K562 (cell line): ENCODE measurements around the gene HSPA5. TPM values are rescaled to one million over a fixed set of nuclear protein-coding genes. Genes with fewer than 3 reads are reported as not detected.

ENCODE experiments used
- AFF4 ChIP-seq: sonication (generic); formaldehyde crosslinking; IDR thresholded peaks from 2 replicates; pipeline ENCODE4 v1.8.0; 2023; ENCODE audit warnings: mild to moderate bottlenecking, missing genetic modification reagents
- ATF7 ChIP-seq: fragments of 450-650 bp; IDR thresholded peaks from 2 replicates; pipeline ENCODE4 v1.7.1; 2014; ENCODE audit warnings: mild to moderate bottlenecking, moderate library complexity
- CBFA2T2 ChIP-seq: fragments of 450-650 bp; conservative IDR thresholded peaks from 2 replicates; pipeline ENCODE4 v1.6.1; 2017; ENCODE audit warnings: mild to moderate bottlenecking
- CBFB ChIP-seq: sonication (generic); formaldehyde crosslinking; IDR thresholded peaks from 2 replicates; pipeline ENCODE4 v1.4.0; 2020; ENCODE audit warnings: mild to moderate bottlenecking, missing genetic modification reagents
- SRSF9 ChIP-seq: fragments of 200-400 bp; formaldehyde crosslinking; IDR thresholded peaks from 2 replicates; pipeline ENCODE4 v1.6.1; 2017; ENCODE audit warnings: low read depth, low read length, borderline replicate concordance
- TOE1 ChIP-seq, 2 experiments: fragments of 450-650 bp in 1 of 2; sonication (generic) in 1 of 2; formaldehyde crosslinking in 1 of 2; IDR thresholded peaks; 2 replicates each; pipeline versions ENCODE4 v1.7.1 to v1.8.0; 2016 to 2022; ENCODE audit warnings: borderline replicate concordance in 2 of 2, mild to moderate bottlenecking in 2 of 2, antibody characterized with exemption in 1 of 2, inconsistent platforms in 1 of 2, low read depth in 1 of 2, missing genetic modification reagents in 1 of 2, moderate library complexity in 1 of 2
- ZNF436 ChIP-seq: fragments of 250-450, 450-650 bp; sonication (Bioruptor Pico); formaldehyde crosslinking; IDR thresholded peaks from 2 replicates; pipeline ENCODE4 v1.7.0; 2020; ENCODE audit warnings: mild to moderate bottlenecking
- ZNF444 ChIP-seq: fragments of 250-450 bp; sonication (Bioruptor Pico); IDR thresholded peaks from 2 replicates; pipeline ENCODE4 v1.4.0; 2020; ENCODE audit warnings: mild to moderate bottlenecking, moderate library complexity
- ZNF668 ChIP-seq: fragments of 250-450 bp; sonication (Bioruptor Pico); IDR thresholded peaks from 2 replicates; pipeline ENCODE4 v1.8.0; 2022; ENCODE audit warnings: mild to moderate bottlenecking, inconsistent platforms
- ZNF76 ChIP-seq: fragments of 250-450 bp; sonication (Bioruptor Pico); IDR thresholded peaks from 2 replicates; pipeline ENCODE4 v1.4.0; 2020; ENCODE audit warnings: mild to moderate bottlenecking, moderate library complexity, borderline replicate concordance
- polyA plus RNA-seq, 8 experiments: library from polyadenylated mRNA; depleted of rRNA in 4 of 8; stranded (reverse) in 5 of 8; unstranded in 3 of 8; fragments of >200 nt; fragmentation: Nextera tagmentation in 2 of 8; fragmentation: Illumina TruSeq in 1 of 8; extraction: Ambion mirVana in 2 of 8; extraction: Trizol in 1 of 8; gene quantifications; 2 replicates each; pipeline versions ENCODE4 v1.2.1 to v1.2.3, GENCODE V29; 2011 to 2014; ENCODE audit warnings: inconsistent platforms in 1 of 8, missing spikeins in 1 of 8
- total RNA-seq, 7 experiments: library from RNA; depleted of rRNA in 6 of 7; stranded (reverse); fragments of >200 nt in 6 of 7; fragmentation: Illumina TruSeq in 2 of 7; extraction: Trizol in 2 of 7; gene quantifications; 2 replicates each; pipeline versions ENCODE4 v1.2.1 to v1.2.3, GENCODE V29; 2011 to 2021; ENCODE audit warnings: low replicate concordance in 1 of 7
- TF ChIP-seq, protein P1 (sequence below): sonication (generic); formaldehyde crosslinking; IDR thresholded peaks from 2 replicates; pipeline ENCODE4 v1.8.1; 2023; ENCODE audit warnings: mild to moderate bottlenecking, missing genetic modification reagents
- TF ChIP-seq, protein P2 (sequence below): IDR thresholded peaks from 2 replicates; pipeline ENCODE4 v1.6.1; 2014; ENCODE audit warnings: antibody characterized with exemption
- TF ChIP-seq, protein P3 (sequence below), 2 experiments: fragments of 450-650 bp in 1 of 2; sonication (generic) in 1 of 2; formaldehyde crosslinking in 1 of 2; IDR thresholded peaks in 1 of 2; conservative IDR thresholded peaks in 1 of 2; 2 replicates each; pipeline versions ENCODE4 v1.6.1 to v1.8.1; 2016 to 2023; ENCODE audit warnings: mild to moderate bottlenecking in 2 of 2, moderate library complexity in 2 of 2, inconsistent platforms in 1 of 2, missing genetic modification reagents in 1 of 2

Gene HSPA5
- total and polyA plus RNA-seq, 9 of the 15 experiments (the other 6 are each of a cell fraction or from before 2014, with no cell fraction given): 48.0 to 265 (median 113) TPM

- TF ChIP-seq SRSF9 (no peak), TOE1 (IDR thresholded peaks at IDR 0.05; ENCODE audit: borderline replicate concordance) (peak; percentile 2; the same call in 1 of the 2 replicates), TOE1 (CRISPR knock-in tag; IDR thresholded peaks at IDR 0.05; ENCODE audit: borderline replicate concordance, low read depth) (no peak), ZNF436 (CRISPR knock-in tag) (no peak), ZNF668 (CRISPR knock-in tag) (no peak), CBFB (CRISPR knock-in tag) (no peak), ZNF76 (CRISPR knock-in tag) (no peak), CBFA2T2 (peak; percentile 33; the same call in 1 of the 2 replicates), AFF4 (CRISPR knock-in tag) (0 out of 2 replicates have a peak, but pooled peaks have one; percentile 7), ATF7 (peak; percentile 50; the same call in 1 of the 2 replicates), ZNF444 (CRISPR knock-in tag) (no peak)
- TF ChIP-seq, protein P1, sequence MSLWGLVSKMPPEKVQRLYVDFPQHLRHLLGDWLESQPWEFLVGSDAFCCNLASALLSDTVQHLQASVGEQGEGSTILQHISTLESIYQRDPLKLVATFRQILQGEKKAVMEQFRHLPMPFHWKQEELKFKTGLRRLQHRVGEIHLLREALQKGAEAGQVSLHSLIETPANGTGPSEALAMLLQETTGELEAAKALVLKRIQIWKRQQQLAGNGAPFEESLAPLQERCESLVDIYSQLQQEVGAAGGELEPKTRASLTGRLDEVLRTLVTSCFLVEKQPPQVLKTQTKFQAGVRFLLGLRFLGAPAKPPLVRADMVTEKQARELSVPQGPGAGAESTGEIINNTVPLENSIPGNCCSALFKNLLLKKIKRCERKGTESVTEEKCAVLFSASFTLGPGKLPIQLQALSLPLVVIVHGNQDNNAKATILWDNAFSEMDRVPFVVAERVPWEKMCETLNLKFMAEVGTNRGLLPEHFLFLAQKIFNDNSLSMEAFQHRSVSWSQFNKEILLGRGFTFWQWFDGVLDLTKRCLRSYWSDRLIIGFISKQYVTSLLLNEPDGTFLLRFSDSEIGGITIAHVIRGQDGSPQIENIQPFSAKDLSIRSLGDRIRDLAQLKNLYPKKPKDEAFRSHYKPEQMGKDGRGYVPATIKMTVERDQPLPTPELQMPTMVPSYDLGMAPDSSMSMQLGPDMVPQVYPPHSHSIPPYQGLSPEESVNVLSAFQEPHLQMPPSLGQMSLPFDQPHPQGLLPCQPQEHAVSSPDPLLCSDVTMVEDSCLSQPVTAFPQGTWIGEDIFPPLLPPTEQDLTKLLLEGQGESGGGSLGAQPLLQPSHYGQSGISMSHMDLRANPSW (CRISPR knock-in tag): no peak
- TF ChIP-seq, protein P2, sequence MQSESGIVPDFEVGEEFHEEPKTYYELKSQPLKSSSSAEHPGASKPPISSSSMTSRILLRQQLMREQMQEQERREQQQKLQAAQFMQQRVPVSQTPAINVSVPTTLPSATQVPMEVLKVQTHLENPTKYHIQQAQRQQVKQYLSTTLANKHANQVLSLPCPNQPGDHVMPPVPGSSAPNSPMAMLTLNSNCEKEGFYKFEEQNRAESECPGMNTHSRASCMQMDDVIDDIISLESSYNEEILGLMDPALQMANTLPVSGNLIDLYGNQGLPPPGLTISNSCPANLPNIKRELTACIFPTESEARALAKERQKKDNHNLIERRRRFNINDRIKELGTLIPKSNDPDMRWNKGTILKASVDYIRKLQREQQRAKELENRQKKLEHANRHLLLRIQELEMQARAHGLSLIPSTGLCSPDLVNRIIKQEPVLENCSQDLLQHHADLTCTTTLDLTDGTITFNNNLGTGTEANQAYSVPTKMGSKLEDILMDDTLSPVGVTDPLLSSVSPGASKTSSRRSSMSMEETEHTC: no peak
- TF ChIP-seq, protein P3, sequence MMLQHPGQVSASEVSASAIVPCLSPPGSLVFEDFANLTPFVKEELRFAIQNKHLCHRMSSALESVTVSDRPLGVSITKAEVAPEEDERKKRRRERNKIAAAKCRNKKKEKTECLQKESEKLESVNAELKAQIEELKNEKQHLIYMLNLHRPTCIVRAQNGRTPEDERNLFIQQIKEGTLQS (IDR thresholded peaks at IDR 0.05): peak; percentile 41
- TF ChIP-seq, protein P3 (CRISPR knock-in tag; conservative IDR thresholded peaks at IDR 0.05): no peak
Observed at GRCh38 chr9:125262294-125262991, 21.3 kb upstream of the HSPA5 start (continued).
